WERI-Rb-1 (cell line): Measurements from ENCODE around the gene NR6A1.

Source experiments
- DNase-seq: peaks from one replicate; pipeline ENCODE4 v3.0.0-alpha.2; 2020
- H3K27ac ChIP-seq: fragments of 250-450 bp; sonication (Bioruptor Pico); 2 replicates; pipeline ENCODE4 v1.5.1; 2020; ENCODE audit warnings: mild to moderate bottlenecking, moderate library complexity
- H3K27me3 ChIP-seq: fragments of 250-450 bp; sonication (Bioruptor Pico); 2 replicates; pipeline ENCODE4 v1.5.1; 2021; ENCODE audit warnings: mild to moderate bottlenecking, low read depth, moderate library complexity; ENCODE audit not compliant: insufficient read depth, severe bottlenecking
- H3K36me3 ChIP-seq: fragments of 250-450 bp; sonication (Bioruptor Pico); 2 replicates; pipeline ENCODE4 v1.5.1; 2020; ENCODE audit warnings: mild to moderate bottlenecking, moderate library complexity
- H3K4me3 ChIP-seq: 2 replicates; pipeline ENCODE4 v1.5.1; 2011; ENCODE audit warnings: low read depth, mild to moderate bottlenecking, control low read depth, low read length
- H3K9me3 ChIP-seq: fragments of 250-450 bp; sonication (Bioruptor Pico); 2 replicates; pipeline ENCODE4 v1.5.1; 2021; ENCODE audit warnings: mild to moderate bottlenecking, moderate library complexity; ENCODE audit not compliant: severe bottlenecking
- TF ChIP-seq, protein P1 (sequence below): IDR thresholded peaks from 2 replicates; pipeline ENCODE4 v1.5.1; 2011; ENCODE audit warnings: low read depth, mild to moderate bottlenecking, control low read depth, inconsistent platforms, low read length

Gene NR6A1

DNA sequence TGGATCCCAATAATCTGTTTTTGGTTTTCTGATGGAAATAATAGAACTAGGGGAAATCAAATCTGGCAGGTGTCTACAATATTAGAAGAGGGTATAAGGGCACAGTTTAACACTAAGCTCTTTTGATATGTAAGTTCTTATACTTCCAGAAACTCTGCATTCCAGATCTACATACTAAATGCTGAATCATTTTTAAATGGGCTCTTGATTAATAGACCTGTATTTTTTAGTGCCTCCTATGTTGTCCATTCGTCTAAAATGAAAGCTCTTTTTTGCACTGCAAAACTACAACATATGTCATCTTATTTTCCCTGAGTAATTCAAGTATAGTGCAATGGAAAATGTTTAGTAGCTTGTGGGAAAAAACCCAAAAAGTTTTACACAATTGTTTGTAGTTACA, 44.2 kb downstream of the NR6A1 start:
- Histone ChIP-seq H3K4me3 (no peak overlapping the region), H3K27me3 (no peaks in the 10 kb centered on the region), H3K9me3 (no peaks in the 10 kb centered on the region), H3K27ac (no peak overlapping the region), H3K36me3 (peaks cover 49% of the 10 kb centered on the region)
- no peak for DNase-seq
- TF ChIP-seq, protein P1, sequence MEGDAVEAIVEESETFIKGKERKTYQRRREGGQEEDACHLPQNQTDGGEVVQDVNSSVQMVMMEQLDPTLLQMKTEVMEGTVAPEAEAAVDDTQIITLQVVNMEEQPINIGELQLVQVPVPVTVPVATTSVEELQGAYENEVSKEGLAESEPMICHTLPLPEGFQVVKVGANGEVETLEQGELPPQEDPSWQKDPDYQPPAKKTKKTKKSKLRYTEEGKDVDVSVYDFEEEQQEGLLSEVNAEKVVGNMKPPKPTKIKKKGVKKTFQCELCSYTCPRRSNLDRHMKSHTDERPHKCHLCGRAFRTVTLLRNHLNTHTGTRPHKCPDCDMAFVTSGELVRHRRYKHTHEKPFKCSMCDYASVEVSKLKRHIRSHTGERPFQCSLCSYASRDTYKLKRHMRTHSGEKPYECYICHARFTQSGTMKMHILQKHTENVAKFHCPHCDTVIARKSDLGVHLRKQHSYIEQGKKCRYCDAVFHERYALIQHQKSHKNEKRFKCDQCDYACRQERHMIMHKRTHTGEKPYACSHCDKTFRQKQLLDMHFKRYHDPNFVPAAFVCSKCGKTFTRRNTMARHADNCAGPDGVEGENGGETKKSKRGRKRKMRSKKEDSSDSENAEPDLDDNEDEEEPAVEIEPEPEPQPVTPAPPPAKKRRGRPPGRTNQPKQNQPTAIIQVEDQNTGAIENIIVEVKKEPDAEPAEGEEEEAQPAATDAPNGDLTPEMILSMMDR: no peak

- peaks cover 35% of the 10 kb centered on the region for H3K36me3 ChIP-seq
- DNase-seq: no peak
- TF ChIP-seq, protein P1: no peak
- no peak overlapping the region for H3K4me3 ChIP-seq
- no peaks in the 10 kb centered on the region for H3K27me3 ChIP-seq
- no peak overlapping the region for H3K27ac ChIP-seq
- no peaks in the 10 kb centered on the region for H3K9me3 ChIP-seq
Observed at GRCh38 chr9:124725068-124725452, 46.1 kb downstream of the NR6A1 start.

DNA sequence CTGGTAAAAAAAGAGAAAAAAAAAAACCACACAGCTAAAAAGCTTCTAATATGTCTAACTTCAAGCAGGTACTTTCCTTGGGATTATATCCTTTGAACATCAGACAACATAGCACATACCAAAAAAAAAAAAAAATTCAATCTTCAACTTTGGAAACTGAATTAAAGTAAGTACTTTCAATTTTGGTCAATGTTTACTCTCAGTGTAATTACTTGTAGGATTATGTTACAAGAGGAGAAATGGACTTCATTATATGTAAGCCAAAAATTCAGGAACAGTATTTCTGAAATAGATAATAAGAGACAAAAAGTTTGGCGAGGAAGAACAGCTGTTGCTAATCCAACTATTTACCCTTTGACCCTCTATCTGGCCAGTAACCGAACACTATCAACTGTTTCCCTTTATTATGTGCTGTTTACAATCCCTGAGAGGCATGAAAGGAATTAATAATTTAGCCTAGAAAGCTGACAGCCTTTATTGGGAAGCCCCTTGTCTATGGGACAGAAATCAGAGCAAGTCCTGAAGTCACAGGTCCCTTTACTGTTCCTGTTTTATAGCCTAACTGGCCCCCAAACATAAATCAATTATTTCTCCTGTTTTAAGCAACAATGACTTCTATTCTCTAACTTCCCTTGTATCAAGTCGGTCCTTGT, 46.6 kb downstream of the NR6A1 start:
- Histone ChIP-seq H3K9me3 (no peaks in the 10 kb centered on the region), H3K36me3 (peaks cover 32% of the 10 kb centered on the region), H3K27me3 (no peaks in the 10 kb centered on the region), H3K4me3 (no peak overlapping the region), H3K27ac (no peak overlapping the region)
- no peak for DNase-seq
- TF ChIP-seq, protein P1: no peak

- Histone ChIP-seq H3K27me3 (no peaks in the 10 kb centered on the region), H3K27ac (no peak overlapping the region), H3K9me3 (no peaks in the 10 kb centered on the region), H3K36me3 (peaks cover 29% of the 10 kb centered on the region), H3K4me3 (no peak overlapping the region)
- no peak for DNase-seq
- TF ChIP-seq, protein P1: no peak
Observed at GRCh38 chr9:124723352-124723751, 47.8 kb downstream of the NR6A1 start.

GRCh38 chr9:124721109-124721906, 49.8 kb downstream of the NR6A1 start:
- Histone ChIP-seq H3K9me3 (no peaks in the 10 kb centered on the region), H3K27ac (no peak overlapping the region), H3K27me3 (no peaks in the 10 kb centered on the region), H3K4me3 (no peak overlapping the region), H3K36me3 (peaks cover 40% of the 10 kb centered on the region)
- DNase-seq: no peak
- TF ChIP-seq, protein P1: no peak
